IgD-negative memory B cell (primary cell): Measurements from ENCODE around the gene LRRIQ4. TPM values are rescaled to one million over a fixed set of nuclear protein-coding genes. Genes with fewer than 3 reads are reported as not detected.

Experiments used
- polyA plus RNA-seq: library from polyadenylated mRNA; unstranded; fragments of 300-500 nt; fragmentation: Illumina TruSeq; gene quantifications from one replicate; pipeline ENCODE4 v1.2.3, GENCODE V29; 2021

Gene LRRIQ4
- polyA plus RNA-seq, 1 donor from 2014 or later = not detected

Other genes with a start within 250 kb of the LRRIQ4 start
- not detected for gene MECOM, start 149.2 kb upstream of the LRRIQ4 start, polyA plus RNA-seq
- 0.78 TPM for gene TERC, start 47.8 kb upstream of the LRRIQ4 start, polyA plus RNA-seq
- gene ACTRT3, start 43.3 kb upstream of the LRRIQ4 start, polyA plus RNA-seq = 0.20 TPM
- gene MYNN, start 39.5 kb upstream of the LRRIQ4 start, polyA plus RNA-seq = 15.2 TPM
- 0.60 TPM for gene LRRC34, start within 50 bp of the LRRIQ4 start, polyA plus RNA-seq
- gene LRRC31, start 57.1 kb downstream of the LRRIQ4 start, polyA plus RNA-seq = not detected
- not detected for gene SAMD7, start 98.7 kb downstream of the LRRIQ4 start, polyA plus RNA-seq
- gene SEC62, start 153.9 kb downstream of the LRRIQ4 start, polyA plus RNA-seq = 273 TPM
- 40.9 TPM for gene GPR160, start 225.1 kb downstream of the LRRIQ4 start, polyA plus RNA-seq